Right renal cortex interstitium (tissue), 3 donors: Measurements from ENCODE around the gene KCNIP2. TPM values are rescaled to one million over a fixed set of nuclear protein-coding genes. Genes with fewer than 3 reads are reported as not detected.

ENCODE experiments used
- DNase-seq, 3 donors: peaks; one replicate each; pipeline ENCODE4 v3.0.0-alpha.2; 2013; ENCODE audit warnings: low read depth in 3 of 3, low spot score in 2 of 3
- polyA plus RNA-seq, 3 donors: library from polyadenylated mRNA; unstranded; fragments of 120-200 nt; gene quantifications; one replicate each; pipeline ENCODE4 v1.2.1, GENCODE V29; 2013; ENCODE audit not compliant: insufficient read length in 3 of 3

The KCNIP2 gene
- polyA plus RNA-seq: 1 to 10 TPM; 2.4 to 4.0 (median 3.6) TPM

DNA sequence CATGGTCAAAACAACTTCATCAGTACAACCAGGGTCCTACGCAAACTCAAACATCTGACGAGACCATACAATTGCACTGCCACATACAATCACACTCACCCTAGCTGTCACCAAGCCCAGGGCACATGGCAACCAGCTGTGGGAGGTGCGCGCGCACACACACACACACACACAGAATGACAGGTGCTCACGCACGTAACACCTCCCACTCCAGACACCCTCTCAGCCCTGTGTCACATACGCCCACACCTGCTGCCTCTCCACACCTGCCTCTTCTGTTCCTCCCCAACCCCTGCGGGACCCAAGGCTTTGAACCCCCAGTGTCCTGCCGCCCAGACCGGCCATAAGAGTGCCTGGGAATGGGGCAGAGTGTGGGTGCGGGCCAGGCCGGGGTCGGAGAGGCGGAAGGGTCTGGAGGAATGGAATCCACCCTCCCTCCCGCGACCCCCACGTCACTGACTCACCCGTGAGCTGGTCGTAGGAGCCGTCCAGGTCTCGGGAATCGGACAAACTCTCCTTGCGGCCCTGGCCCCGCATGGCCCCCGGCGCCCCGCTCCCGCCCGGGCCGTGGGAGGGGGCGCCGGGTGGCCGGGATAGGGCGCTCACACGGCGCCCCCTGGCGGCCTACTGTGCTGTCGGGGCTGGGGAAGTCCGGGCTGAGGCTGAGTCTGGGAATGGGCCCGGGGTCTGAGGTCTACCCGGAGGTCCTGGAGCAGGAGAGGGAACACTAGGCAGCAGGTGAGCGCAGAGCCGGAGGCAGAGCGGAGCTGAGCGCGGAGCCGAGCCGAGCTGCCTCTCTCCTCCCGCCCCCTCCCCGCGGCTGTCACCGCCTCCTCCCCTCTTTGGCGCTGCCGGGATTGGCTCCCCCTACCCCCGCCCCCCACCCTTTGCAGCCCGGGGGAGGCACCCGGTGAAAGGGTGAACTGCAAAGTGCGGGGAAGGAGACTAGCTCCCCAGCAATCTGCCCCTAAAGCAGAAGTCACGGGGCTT is at the start of gene KCNIP2:
Gene KCNIP2, minus strand, starts transcription at position 769 of the 990 bp plus-strand sequence. Its CDS starts 232 bp downstream, at position 537.
- no peak for DNase-seq

DNA sequence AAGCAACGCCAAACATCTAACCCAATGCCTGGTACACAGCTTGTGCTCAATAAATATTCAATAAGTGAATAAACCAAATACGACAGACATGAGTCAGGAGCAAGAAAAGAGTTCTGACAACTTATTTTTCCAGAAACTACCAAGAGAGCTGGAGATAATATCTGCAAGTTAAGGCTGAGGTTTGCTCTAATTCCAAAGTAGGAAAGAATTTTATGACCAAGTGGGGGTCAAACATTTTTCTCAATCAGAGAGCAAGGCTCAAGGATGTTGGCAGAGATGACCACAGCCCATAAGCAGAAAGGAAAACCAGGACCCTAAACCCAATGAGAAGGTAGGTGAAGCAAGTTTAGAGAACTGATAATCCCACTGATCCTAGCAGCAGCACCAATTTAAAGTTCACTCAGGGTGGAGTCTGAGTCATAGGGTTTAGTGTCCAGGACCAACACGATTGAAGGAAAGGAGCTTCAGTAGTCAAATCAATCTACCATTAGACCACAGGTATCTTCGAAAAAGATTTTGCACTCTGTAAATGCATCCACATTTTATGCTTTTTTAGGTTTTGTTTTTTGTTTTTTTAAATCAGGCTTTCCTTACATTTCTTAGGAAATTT is 49.3 kb upstream of the KCNIP2 start:
- DNase-seq: no peak

DNA sequence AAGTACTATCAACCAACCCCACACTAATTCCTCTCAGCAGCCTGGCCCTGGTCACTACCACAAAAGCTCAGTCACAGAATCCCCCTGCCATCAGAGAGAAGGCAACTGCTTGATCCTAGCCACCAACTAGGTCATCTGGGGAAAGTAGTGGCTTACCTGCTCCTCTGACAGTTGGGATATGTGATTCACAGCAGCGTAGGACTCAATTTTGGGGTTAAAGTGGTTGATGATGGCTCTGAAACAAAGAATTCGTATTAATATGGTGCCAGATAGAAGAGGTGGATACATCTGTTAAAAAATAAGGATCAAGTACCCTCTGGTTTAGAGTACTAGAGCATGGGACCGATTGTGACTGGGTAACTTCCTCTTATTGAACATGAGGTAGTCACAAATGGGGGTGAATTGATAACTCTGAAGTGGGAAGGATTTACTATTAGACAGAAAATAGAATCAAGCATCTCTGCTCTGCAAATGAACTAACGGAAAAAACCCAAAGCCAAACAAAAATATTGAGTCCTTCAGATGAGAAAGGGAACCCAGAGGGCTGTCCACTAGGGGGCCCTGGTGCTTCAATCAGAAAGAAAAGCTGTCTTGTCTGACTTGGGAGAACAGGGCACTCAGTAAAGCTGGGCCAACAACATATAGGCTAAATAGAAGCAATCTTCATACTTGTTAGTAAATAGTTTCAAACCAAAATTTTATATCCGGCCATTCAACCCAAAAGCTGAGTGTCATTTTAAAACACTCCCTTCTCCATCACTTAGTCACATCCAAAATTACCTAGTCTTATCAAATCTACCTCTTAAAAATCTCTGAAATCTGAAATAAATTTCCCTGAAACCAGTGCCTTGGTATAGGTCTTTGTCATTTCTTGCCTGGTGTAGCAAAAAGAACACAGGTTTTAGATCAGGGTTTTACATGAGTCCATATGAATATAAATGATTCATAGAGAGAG is 45.9 kb upstream of the KCNIP2 start:
- peak in 2 of 3 donors; percentile 35 to 36 for DNase-seq

- no peak for DNase-seq
These were observed 44.8 kb upstream of the KCNIP2 start for GRCh38 chr10:101888251-101888949.

GRCh38 chr10:101887775-101888174 is 44.2 kb upstream of the KCNIP2 start:
- DNase-seq: no peak

- no peak for DNase-seq
These were observed 43.1 kb upstream of the KCNIP2 start for GRCh38 chr10:101886521-101887312.

GRCh38 chr10:101881036-101881774 is 37.6 kb upstream of the KCNIP2 start:
- no peak for DNase-seq

DNA sequence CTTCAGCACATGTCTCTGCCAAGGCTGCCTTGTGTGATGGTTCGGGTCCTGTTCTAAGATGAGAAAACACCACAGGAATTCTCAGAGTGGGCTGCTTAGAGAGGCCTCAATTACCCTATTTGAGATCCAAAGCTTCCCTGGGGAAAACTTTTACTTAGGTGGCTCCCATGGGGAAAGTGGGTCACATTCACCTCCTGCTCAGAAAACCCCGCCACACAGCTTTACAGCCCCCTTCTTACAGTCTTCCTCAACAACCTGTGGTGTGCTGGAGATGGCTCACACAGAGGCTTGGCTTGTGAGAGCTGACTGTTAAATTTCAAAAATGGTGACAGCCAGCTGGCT is 36.6 kb upstream of the KCNIP2 start:
- no peak for DNase-seq

GRCh38 chr10:101879456-101880231 is 36.0 kb upstream of the KCNIP2 start:
- DNase-seq: no peak

GRCh38 chr10:101878869-101879268 is 35.3 kb upstream of the KCNIP2 start:
- DNase-seq: no peak

DNA sequence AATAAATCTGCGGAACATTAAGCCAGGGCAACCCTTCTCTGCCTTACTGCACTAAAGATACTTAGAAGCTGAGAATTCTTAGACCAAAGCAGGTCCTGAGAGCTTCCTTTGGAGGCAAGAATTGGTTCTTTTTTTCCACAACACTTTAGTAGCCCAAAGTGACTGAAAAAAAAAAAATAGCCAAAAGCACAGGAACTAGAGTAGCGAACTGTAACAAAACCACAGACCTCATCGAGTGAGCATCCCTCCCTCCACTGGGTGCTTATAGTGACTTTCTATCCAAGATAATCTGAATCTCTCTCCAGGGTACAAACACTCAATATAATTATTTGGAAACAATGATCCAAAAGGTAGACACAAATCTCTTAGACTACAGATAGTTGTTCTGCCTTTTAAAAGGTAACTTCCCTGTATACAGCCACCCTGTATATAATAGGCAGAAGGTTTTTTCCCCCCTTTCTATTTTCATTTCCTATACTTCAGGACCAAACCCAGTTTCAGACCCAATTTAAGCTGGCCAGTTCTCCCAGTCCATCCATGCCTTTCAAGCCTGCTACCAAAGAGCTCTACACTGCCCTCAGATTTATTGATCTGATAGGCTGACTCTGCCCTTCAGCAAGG is 31.6 kb upstream of the KCNIP2 start:
- no peak for DNase-seq

GRCh38 chr10:101874252-101874651 is 30.7 kb upstream of the KCNIP2 start:
- no peak for DNase-seq

DNA sequence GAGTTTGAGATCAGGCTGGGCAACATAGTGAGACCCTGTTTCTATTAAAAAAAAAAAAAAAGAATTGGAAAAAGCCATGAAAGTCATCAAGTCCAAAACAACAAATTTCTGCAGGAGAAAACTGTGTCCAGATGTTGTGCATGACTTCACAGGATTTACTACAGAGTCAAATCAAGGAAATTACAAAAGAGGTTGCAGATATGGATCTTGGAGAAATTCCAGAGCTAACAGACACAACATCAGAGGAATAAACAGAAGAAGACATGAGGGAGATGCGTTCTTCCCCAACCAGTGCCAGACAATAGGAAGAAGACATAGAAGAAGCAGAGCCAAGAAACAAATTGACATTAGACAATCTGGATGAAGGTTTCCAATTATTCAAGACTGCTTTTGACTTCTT is 24.3 kb upstream of the KCNIP2 start:
- no peak for DNase-seq

- DNase-seq: no peak
These were observed 15.9 kb upstream of the KCNIP2 start for GRCh38 chr10:101859530-101859929.

DNA sequence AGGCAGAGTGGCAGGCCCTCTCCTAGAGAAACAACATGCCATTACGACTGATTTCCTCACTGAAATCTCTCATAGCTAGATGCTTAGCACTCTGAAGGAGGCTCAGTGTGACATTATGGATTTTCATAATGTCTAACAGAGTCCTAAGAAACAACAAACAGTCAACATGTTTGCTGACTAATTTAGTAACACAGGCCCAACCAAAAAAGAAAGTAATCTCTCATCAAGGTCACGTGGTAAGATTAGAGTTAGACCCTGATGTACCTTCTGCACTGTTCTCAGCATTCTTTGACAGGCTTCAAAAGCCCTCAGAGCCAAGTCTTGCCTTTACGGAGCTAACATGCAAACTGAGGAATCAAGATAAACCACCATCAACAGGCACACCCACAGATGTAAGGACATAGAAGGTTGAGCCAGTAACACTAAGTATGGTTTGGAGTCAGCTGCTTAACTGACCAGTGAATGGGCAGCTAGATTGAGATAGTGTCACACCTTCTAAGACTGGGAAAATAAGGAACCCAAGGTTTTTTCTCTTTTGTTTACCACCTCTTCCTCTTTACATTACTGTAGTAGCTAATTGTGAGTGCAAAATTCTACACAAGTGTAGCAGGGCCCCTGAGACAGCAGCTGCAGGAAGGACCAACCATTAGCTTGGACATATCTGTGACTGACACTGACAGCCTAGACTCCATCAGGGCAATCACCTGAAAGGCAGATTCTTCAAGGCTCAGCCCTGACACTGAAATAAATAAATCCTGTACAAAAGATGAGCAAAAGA is 15.3 kb upstream of the KCNIP2 start:
- DNase-seq: no peak

- no peak for DNase-seq
These were observed 14.3 kb upstream of the KCNIP2 start for GRCh38 chr10:101857802-101858476.
